Activated CD4-positive, alpha-beta T cell treated with anti-CD3 and anti-CD28 coated beads, Interleukin-2, amount 10 ng/mL, durations not matched to agents 7 days and 5 days (primary cell): Measurements from ENCODE around the gene RGS7. TPM values are rescaled to one million over a fixed set of nuclear protein-coding genes. Genes with fewer than 3 reads are reported as not detected.

Experiments
- microRNA-seq: library from miRNA; unstranded; fragments of <30 nt; microRNA quantifications from one replicate; pipeline ENCODE4 v1.2.0, GENCODE V29; 2021; ENCODE audit warnings: borderline microRNAs expressed, borderline replicate concordance
- total RNA-seq, 2 experiments: library from RNA; stranded (reverse); gene quantifications; one replicate each; pipeline ENCODE4 v1.2.3, GENCODE V29; 2021

Gene RGS7
- total RNA-seq, 2 experiments from 2014 or later, result not detected

Small RNA genes within 50 kb of the gene (microRNA-seq; reads per million reads assigned to microRNA genes)
- gene MIR3123, result not detected

Other genes starting within 250 kb of the RGS7 start
- 10 to 100 TPM; 63.9 to 66.3 TPM for gene FH, start 162.6 kb upstream of the RGS7 start, total RNA-seq
- gene KMO, start 175.2 kb upstream of the RGS7 start, total RNA-seq, result under 1 TPM in 1 of 2 experiments, not detected in 1; 0.12 TPM